Loucy (cell line): Measurements from ENCODE around the gene JMJD4.

ENCODE experiments used
- H2AFZ ChIP-seq: fragments of 200-600 bp; sonication (generic); 2 replicates; pipeline ENCODE4 v1.6.0; 2016; ENCODE audit warnings: antibody characterized with exemption, mild to moderate bottlenecking, low read length, moderate library complexity
- H3F3A ChIP-seq: fragments of 200-600 bp; 2 replicates; pipeline ENCODE4 v1.6.0; 2016; ENCODE audit warnings: antibody characterized with exemption, low read depth, mild to moderate bottlenecking
- H3K27me3 ChIP-seq: fragments of 200-600 bp; sonication (generic); 2 replicates; pipeline ENCODE4 v1.6.1; 2014; ENCODE audit warnings: low read length, mild to moderate bottlenecking; ENCODE audit not compliant: insufficient read depth, poor library complexity, severe bottlenecking
- H3K36me3 ChIP-seq: fragments of 200-600 bp; sonication (generic); 2 replicates; pipeline ENCODE4 v1.6.1; 2016; ENCODE audit warnings: low read length; ENCODE audit not compliant: insufficient read depth
- H3K4me1 ChIP-seq: fragments of 200-600 bp; sonication (generic); 2 replicates; pipeline ENCODE4 v1.5.1; 2014; ENCODE audit warnings: low read length, mild to moderate bottlenecking; ENCODE audit not compliant: insufficient read depth, poor library complexity, severe bottlenecking
- H3K4me2 ChIP-seq: fragments of 200-600 bp; sonication (generic); 2 replicates; pipeline ENCODE4 v1.6.0; 2014; ENCODE audit warnings: antibody characterized with exemption, low read length, low read depth, mild to moderate bottlenecking; ENCODE audit not compliant: poor library complexity, severe bottlenecking
- H3K4me3 ChIP-seq: fragments of 200-600 bp; sonication (generic); 2 replicates; pipeline ENCODE4 v1.5.1; 2014; ENCODE audit warnings: low read length, mild to moderate bottlenecking, mixed read lengths; ENCODE audit not compliant: poor library complexity, severe bottlenecking
- H3K79me2 ChIP-seq: fragments of 200-600 bp; sonication (generic); 2 replicates; pipeline ENCODE4 v1.6.1; 2014; ENCODE audit warnings: low read length; ENCODE audit not compliant: insufficient read depth
- H3K9ac ChIP-seq: fragments of 200-600 bp; sonication (generic); 2 replicates; pipeline ENCODE4 v1.6.0; 2014; ENCODE audit warnings: mild to moderate bottlenecking, low read depth, low read length, moderate library complexity; ENCODE audit not compliant: poor library complexity, severe bottlenecking
- H3K9me2 ChIP-seq: fragments of 200-600 bp; sonication (generic); replicated peaks from 2 replicates; pipeline ENCODE4 v1.6.1; 2016; ENCODE audit warnings: low read depth, low read length, mixed read lengths
- H3K9me3 ChIP-seq: fragments of 200-600 bp; sonication (generic); 2 replicates; pipeline ENCODE4 v1.6.1; 2014; ENCODE audit warnings: mild to moderate bottlenecking, antibody characterized with exemption, low read length, low read depth; ENCODE audit not compliant: insufficient read depth
- H4K20me1 ChIP-seq: fragments of 200-600 bp; sonication (generic); 2 replicates; pipeline ENCODE4 v1.6.0; 2014; ENCODE audit warnings: antibody characterized with exemption, low read length, mild to moderate bottlenecking; ENCODE audit not compliant: insufficient read depth, poor library complexity, severe bottlenecking
- EZH2phosphoT487 ChIP-seq: fragments of 200-600 bp; IDR thresholded peaks from 2 replicates; pipeline ENCODE4 v1.6.1; 2018; ENCODE audit warnings: antibody characterized with exemption, mild to moderate bottlenecking, moderate library complexity, borderline replicate concordance
- TF ChIP-seq, protein P1 (sequence below): fragments of 200-600 bp; sonication (generic); conservative IDR thresholded peaks from 2 replicates; pipeline ENCODE4 v1.5.1; 2014; ENCODE audit warnings: mild to moderate bottlenecking, antibody characterized with exemption, low read length

Gene JMJD4

DNA sequence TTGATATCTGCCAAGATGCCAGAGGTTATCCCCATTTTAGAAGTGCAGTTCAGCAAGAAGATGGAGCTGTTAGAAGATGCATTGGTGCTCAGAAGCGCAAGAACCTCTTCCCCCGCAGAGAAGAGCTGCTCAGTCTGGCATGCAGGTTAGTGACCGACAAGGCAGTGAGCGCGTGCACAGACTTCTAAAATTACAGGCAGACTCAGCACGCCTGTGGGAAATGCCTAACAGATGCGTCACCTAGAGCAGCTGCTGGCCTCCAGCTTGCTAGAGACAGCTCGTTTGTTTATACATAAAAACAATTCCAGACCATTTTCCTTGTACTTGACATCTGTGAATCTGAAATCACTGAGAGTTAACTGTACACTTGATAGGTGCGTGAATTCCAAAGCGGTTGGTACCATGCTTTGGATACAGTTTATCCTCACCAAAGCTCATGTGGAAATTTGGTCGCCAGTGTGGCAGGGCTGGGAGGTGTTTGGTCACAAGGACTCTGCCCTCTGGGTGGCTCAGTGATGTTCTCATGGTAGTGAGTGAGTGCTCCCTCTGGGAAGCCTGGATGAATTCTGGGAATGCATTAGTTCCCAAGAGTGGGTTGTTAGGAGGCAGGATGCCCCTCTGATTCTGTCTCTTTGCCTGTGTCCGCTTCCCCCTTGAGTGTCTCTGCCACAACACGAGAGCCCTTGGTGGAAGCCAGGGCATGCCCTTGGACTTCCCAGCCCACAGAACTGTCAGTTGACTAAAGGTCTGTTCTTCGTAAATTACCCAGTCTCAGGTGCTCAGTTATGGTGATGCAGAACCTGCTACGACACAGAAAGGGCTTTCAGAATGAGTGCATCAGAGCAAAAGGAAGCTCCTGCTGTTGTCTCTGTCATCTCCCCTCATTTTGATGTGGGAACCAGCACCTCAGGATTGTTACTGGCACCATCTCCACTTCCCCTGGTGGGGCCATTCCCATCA, 24.5 kb upstream of the JMJD4 start:
- H3K4me3 ChIP-seq: no peak overlapping the region
- no peaks in the 10 kb centered on the region for H3K9me3 ChIP-seq
- peaks cover 13% of the 10 kb centered on the region for H4K20me1 ChIP-seq
- no peaks in the 10 kb centered on the region for H3K27me3 ChIP-seq
- no peak overlapping the region for H2AFZ ChIP-seq
- no peak overlapping the region for H3K9ac ChIP-seq
- TF ChIP-seq, protein P1, sequence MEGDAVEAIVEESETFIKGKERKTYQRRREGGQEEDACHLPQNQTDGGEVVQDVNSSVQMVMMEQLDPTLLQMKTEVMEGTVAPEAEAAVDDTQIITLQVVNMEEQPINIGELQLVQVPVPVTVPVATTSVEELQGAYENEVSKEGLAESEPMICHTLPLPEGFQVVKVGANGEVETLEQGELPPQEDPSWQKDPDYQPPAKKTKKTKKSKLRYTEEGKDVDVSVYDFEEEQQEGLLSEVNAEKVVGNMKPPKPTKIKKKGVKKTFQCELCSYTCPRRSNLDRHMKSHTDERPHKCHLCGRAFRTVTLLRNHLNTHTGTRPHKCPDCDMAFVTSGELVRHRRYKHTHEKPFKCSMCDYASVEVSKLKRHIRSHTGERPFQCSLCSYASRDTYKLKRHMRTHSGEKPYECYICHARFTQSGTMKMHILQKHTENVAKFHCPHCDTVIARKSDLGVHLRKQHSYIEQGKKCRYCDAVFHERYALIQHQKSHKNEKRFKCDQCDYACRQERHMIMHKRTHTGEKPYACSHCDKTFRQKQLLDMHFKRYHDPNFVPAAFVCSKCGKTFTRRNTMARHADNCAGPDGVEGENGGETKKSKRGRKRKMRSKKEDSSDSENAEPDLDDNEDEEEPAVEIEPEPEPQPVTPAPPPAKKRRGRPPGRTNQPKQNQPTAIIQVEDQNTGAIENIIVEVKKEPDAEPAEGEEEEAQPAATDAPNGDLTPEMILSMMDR: no peak
- TF ChIP-seq EZH2phosphoT487: no peak
- peaks cover 2% of the 10 kb centered on the region; the same call in 1 of the 2 replicates for H3F3A ChIP-seq
- peaks cover 6% of the 10 kb centered on the region; the same call in 1 of the 2 replicates for H3K79me2 ChIP-seq
- H3K4me2 ChIP-seq: no peak overlapping the region
- H3K9me2 ChIP-seq: no peaks in the 10 kb centered on the region
- peaks cover 15% of the 10 kb centered on the region for H3K4me1 ChIP-seq
- H3K36me3 ChIP-seq: peaks cover 49% of the 10 kb centered on the region; the same call in 1 of the 2 replicates

DNA sequence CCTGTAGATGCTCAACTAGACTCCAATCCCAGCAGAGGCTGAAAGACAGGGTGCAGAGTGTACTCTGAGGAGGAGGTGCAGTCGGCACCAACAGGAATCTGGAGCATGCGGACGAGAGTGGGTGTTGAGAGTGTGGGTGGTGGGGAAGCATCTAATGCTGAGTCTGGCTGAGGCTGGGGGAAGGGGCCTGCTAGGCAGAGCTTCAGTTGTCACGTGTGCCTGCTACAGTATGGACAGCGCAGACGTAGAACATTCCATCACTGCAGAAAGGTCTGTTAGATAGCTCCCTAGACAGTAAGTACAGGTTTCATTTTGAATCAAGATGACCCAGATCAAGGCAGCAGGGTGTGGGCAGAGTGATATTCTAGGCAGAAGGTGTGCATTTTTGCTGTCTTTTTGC, 23.3 kb upstream of the JMJD4 start:
- Histone ChIP-seq H3K4me2 (no peak overlapping the region), H4K20me1 (peaks cover 8% of the 10 kb centered on the region), H3K79me2 (peaks cover 7% of the 10 kb centered on the region; the same call in 1 of the 2 replicates), H3K9ac (no peak overlapping the region), H3K4me3 (no peak overlapping the region), H3K27me3 (no peaks in the 10 kb centered on the region), H3K9me3 (no peaks in the 10 kb centered on the region), H2AFZ (no peak overlapping the region), H3F3A (peaks cover 2% of the 10 kb centered on the region; the same call in 1 of the 2 replicates), H3K9me2 (no peaks in the 10 kb centered on the region), H3K4me1 (peaks cover 12% of the 10 kb centered on the region), H3K36me3 (peaks cover 54% of the 10 kb centered on the region; the same call in 1 of the 2 replicates)
- TF ChIP-seq, protein P1: no peak
- no peak for TF ChIP-seq EZH2phosphoT487

DNA sequence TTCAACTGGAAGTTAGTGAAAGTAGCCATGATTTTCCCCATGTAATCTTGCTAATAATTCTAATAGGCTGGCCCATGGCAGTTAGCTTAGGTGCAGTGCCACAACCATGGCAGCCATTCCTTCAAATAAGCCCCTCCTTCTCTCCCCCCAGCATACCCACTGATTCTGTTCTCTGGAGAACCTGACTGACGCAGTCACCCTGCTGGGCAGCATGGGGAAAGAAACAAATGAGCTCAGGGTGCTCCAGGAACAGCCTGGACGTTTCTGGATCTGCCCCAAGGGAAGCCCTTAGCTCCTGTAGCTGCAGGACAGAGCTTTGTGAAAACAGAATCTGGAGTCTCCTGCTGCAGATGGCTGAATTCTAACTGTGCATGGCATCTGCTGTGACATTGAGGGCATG, 22.7 kb upstream of the JMJD4 start:
- Histone ChIP-seq H3K4me2 (no peak overlapping the region), H3K4me3 (no peak overlapping the region), H4K20me1 (peaks cover 2% of the 10 kb centered on the region), H3K9ac (no peak overlapping the region), H3K79me2 (peaks cover 4% of the 10 kb centered on the region; the same call in 1 of the 2 replicates), H3K4me1 (peaks cover 7% of the 10 kb centered on the region), H3K9me2 (no peaks in the 10 kb centered on the region), H3F3A (peaks cover under 1% of the 10 kb centered on the region; the same call in 1 of the 2 replicates), H3K9me3 (no peaks in the 10 kb centered on the region), H3K36me3 (peaks cover 56% of the 10 kb centered on the region; the same call in 1 of the 2 replicates), H3K27me3 (no peaks in the 10 kb centered on the region), H2AFZ (no peak overlapping the region)
- TF ChIP-seq, protein P1: no peak
- no peak for TF ChIP-seq EZH2phosphoT487
